Activated naive CD8-positive, alpha-beta T cell treated with anti-CD3 and anti-CD28 coated beads for 36 hours (primary cell): Measurements from ENCODE around the gene S100A2. TPM values are rescaled to one million over a fixed set of nuclear protein-coding genes. Genes with fewer than 3 reads are reported as not detected.
A peak's percentile ranks its signal among the peaks of the same experiment; 100 is the strongest.
"Not testable (repeated sequence)": the region's sequence is repeated elsewhere in the genome, so short reads cannot be mapped to it uniquely, and the experiment has no call there.

Source experiments
- DNase-seq: peaks from one replicate; pipeline ENCODE4 v3.0.0; 2021
- H3K27ac Mint-ChIP-seq: one replicate; pipeline ENCODE4 v1.8.0; 2022; ENCODE audit warnings: mild to moderate bottlenecking, moderate library complexity, mixed read lengths
- H3K27me3 Mint-ChIP-seq: one replicate; pipeline ENCODE4 v1.8.0; 2022; ENCODE audit warnings: mild to moderate bottlenecking, mixed read lengths
- H3K36me3 Mint-ChIP-seq: one replicate; pipeline ENCODE4 v1.8.0; 2021; ENCODE audit warnings: mild to moderate bottlenecking, mixed read lengths
- H3K4me1 Mint-ChIP-seq: one replicate; pipeline ENCODE4 v1.8.0; 2021; ENCODE audit warnings: mixed read lengths
- H3K4me3 Mint-ChIP-seq: one replicate; pipeline ENCODE4 v1.8.0; 2022; ENCODE audit warnings: mild to moderate bottlenecking, moderate library complexity, mixed read lengths
- H3K9me3 Mint-ChIP-seq: one replicate; pipeline ENCODE4 v1.8.0; 2022; ENCODE audit warnings: mixed read lengths
- total RNA-seq, 2 experiments: library from RNA; stranded (reverse); gene quantifications; one replicate each; pipeline ENCODE4 v1.2.3, GENCODE V29; 2021

S100A2 gene
- total RNA-seq, 2 experiments from 2014 or later = 0.60 TPM; not detected in 1

DNA sequence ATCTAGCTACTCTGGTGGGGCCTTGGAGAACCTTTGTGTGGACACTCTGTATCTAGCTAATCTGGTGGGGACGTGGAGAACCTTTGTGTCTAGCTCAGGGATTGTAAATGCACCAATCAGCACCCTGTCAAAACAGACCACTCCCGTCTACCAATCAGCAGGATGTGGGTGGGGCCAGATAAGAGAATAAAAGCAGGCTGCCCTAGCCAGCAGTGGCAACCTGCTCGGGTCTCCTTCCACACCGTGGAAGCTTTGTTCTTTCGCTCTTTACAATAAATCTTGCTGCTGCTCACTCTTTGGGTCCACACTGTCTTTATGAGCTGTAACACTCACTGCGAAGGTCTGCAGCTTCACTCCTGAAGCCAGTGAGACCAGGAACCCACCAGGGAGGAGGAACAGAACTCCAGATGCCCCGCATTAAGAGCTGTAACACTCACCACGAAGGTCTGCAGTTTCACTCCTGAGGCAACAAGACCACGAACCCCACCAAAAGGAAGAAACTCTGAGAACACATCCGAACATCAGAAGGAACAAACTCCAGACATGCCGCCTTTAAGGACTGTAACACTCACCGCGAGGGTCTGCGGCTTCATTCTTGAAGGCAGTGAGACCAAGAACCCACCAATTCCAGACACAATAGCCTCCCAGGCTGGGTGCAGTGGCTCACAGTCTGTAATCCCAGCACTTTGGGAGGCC, 43.1 kb downstream of the S100A2 start:
- peak overlapping the region; percentile 77 for H3K27ac Mint-ChIP-seq
- H3K27me3 Mint-ChIP-seq, DNase-seq, H3K9me3 Mint-ChIP-seq, H3K36me3 Mint-ChIP-seq: not testable (repeated sequence)
- H3K4me1 Mint-ChIP-seq = peaks cover 11% of the 10 kb centered on the region
- H3K4me3 Mint-ChIP-seq = peak overlapping the region; percentile 59

DNA sequence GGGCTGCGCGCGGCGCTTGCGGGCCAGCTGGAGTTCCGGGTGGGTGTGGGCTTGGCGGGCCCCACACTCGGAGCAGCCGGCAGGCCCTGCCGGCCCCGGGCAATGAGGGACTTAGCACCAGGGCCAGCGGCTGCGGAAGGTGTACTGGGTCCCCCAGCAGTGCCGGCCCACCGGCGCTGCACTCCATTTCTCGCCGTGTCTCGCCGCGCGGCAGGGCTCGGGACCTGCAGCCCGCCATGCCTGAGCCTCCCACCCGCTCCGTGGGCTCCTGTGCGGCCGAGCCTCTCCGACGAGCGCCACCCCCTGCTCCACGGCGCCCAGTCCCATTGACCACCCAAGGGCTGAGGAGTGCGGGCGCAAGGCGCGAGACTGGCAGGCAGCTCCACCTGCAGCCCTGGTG, 43.8 kb downstream of the S100A2 start:
- DNase-seq, H3K9me3 Mint-ChIP-seq, H3K27ac Mint-ChIP-seq, H3K4me3 Mint-ChIP-seq, H3K36me3 Mint-ChIP-seq, H3K27me3 Mint-ChIP-seq: not testable (repeated sequence)
- H3K4me1 Mint-ChIP-seq = peaks cover 11% of the 10 kb centered on the region

DNA sequence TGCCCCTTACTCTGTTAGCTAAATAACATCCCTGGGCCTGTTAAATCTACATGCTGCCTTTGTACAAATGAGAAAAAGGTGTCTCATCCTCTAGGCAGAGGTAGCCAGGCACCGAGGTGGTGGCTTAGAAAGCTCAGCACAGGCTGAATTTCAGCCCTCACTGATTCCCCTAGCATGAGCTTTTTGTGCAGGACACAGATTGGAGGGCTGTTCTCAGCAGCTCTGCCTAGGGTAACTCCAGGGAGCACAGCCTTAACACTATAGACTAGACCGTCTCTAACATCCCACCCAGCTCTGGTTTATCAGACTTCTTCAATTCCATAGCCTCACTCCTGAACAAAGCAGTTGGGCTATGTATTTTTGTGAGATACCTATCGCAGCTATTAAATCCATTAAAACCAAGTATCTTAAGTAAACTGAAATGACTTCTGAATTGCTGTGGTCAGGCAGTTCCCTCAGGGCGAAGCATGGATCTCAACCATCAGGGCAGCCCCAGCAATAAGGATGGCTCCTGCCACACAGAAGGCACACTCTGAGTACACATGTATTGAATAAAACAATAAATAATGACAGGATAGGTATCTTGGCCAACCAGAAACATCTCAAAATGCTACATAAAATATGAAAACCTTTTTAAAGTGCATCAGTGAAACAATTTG, 44.7 kb downstream of the S100A2 start:
- no peak overlapping the region for H3K4me3 Mint-ChIP-seq
- no peak for DNase-seq
- H3K9me3 Mint-ChIP-seq = no peaks in the 10 kb centered on the region
- no peaks in the 10 kb centered on the region for H3K27me3 Mint-ChIP-seq
- H3K36me3 Mint-ChIP-seq = no peaks in the 10 kb centered on the region
- H3K27ac Mint-ChIP-seq = no peak overlapping the region
- H3K4me1 Mint-ChIP-seq = peaks cover 11% of the 10 kb centered on the region

DNA sequence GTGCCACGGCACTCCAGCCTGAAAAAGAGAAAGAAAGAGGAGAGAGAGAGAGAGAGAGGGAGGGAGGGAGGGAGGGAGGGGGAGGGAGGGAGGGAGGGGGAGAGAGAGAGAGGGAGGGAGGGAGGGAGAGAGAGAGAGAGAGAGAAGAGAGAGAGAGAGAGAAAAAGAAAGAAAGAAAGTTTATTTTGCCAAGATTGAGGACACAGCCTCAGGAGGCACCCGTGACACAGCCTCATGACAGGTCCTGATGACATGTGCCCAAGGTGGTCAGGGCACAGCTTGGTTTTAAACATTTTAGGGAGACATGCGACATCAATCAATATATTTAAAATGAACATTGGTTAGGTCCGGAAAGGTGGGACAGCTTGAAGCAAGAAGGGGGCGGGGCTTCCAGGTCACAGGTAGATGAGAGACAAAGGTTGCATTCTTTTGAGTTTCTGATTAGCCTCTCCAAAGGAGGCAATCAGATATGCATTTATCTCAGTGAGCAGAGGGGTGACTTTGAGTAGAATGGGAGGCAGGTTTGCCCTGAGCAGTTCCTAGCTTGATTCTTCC, 45.4 kb downstream of the S100A2 start:
- H3K27ac Mint-ChIP-seq, H3K4me3 Mint-ChIP-seq, DNase-seq, H3K27me3 Mint-ChIP-seq, H3K9me3 Mint-ChIP-seq, H3K36me3 Mint-ChIP-seq: not testable (repeated sequence)
- H3K4me1 Mint-ChIP-seq = peaks cover 11% of the 10 kb centered on the region

DNA sequence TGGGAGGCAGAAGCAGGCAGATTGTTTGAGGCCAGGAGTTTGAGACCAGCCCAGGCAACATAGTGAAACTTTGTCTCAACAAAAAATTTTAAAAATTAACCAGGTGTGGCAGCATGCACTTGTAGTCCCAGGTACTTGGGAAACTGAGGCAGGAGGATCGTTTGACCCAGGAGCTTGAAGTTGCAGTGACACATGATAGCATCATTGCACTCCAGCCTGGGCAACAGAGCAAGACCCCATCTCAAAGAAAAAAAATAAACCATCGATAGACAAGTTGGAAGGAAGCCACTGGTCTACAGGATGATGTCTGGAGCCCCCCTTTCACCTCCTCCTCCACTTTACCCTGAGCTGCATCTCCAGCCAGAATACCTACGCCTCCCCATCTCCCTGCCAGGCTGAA, 46.4 kb downstream of the S100A2 start:
- H3K27me3 Mint-ChIP-seq = no peaks in the 10 kb centered on the region
- H3K4me1 Mint-ChIP-seq = peaks cover 11% of the 10 kb centered on the region

DNA sequence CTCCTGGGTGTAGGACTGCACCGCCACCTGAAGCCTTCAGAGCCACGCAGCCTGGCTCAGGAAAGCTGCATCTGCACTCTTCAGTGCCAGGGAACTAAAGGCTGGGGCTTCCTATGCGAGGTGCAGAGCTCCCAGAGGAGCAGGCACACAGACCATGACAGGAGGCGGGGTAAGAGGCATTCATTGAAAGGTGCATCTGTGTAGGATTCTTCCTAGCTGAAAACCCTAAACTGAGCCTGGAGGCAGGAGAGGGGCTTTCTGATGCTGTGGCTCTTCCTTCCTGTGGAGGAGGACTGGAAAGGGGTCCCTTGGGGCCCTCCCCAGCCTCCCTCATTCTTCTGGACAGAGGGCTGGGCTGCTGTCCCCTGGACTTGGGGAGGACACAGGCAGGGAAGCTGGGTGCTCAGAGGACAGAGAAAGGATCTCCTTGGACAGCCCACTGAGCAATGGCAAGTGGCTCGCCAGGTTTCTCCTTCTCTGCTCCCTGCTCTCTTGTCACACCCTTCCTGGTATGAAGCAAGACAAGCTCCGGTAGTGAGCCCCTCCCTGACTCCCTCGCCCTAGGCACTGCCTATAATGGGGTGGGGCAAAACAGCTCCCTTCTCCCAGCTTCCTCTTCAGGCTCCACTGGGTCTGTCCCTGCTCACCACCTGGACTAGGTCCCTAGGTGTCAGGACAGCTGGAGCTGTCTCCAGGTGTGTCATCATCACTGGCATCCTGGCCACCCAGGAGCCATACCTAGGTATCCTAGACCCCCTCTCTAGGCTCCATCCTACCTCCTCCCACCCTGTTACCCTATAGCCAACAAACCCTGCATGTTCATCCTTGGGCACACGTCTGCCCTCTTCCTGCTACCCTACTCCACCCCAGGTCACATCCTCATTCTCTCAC, 49.9 kb downstream of the S100A2 start:
- Mint-ChIP-seq H3K4me1 (peaks cover 13% of the 10 kb centered on the region), H3K9me3 (no peaks in the 10 kb centered on the region), H3K36me3 (no peaks in the 10 kb centered on the region), H3K27ac (no peak overlapping the region), H3K4me3 (no peak overlapping the region), H3K27me3 (no peaks in the 10 kb centered on the region)
- DNase-seq = no peak

More for the DNA sequence above, 46.4 kb downstream of the S100A2 start:
- Mint-ChIP-seq H3K9me3 (no peaks in the 10 kb centered on the region), H3K27ac (no peak overlapping the region), H3K36me3 (no peaks in the 10 kb centered on the region), H3K4me3 (no peak overlapping the region)
- no peak for DNase-seq

DNA sequence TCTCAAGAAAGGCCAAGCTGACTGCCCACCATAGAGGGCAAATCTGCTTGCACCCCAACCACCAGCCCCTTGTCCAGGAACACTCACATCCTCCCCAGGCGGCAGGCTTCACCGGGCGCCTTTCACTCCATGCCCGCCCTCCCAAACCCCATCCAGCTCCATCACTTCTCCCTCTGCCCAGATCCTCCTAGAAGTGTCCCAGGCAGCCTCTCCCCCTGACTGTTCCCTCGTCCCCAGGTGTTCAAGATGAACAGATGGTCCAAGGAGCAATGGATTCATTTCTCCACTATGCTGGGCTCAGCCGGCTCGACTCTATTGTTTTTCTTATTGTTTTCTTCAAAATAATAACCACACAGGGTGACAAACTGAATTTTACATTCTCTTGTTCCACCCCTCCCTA, 52.0 kb downstream of the S100A2 start:
- no peaks in the 10 kb centered on the region for H3K36me3 Mint-ChIP-seq
- no peaks in the 10 kb centered on the region for H3K9me3 Mint-ChIP-seq
- no peak overlapping the region for H3K4me3 Mint-ChIP-seq
- H3K27ac Mint-ChIP-seq = peak overlapping the region; percentile 27
- no peaks in the 10 kb centered on the region for H3K27me3 Mint-ChIP-seq
- DNase-seq = no peak
- H3K4me1 Mint-ChIP-seq = peaks cover 13% of the 10 kb centered on the region

DNA sequence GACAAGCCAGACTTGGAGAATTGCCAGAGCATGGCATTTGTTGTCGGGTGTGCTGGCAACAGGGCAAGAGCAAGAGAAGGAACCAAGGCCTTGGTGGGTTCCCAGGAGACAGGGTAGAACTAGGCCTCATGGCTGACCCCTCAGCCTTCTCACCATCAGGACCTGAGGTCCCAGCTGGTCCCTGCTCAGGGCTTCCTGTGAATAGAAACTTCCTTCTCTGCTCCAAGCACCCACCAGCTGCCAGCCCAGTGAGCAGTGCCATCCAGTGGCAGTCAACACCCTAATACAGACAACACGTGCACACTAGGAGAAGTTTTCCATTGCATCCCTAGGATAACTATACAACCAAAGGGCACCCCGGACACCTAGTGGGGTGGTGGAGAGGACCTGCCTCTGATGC, 52.6 kb downstream of the S100A2 start:
- Mint-ChIP-seq H3K4me3 (no peak overlapping the region), H3K36me3 (no peaks in the 10 kb centered on the region), H3K4me1 (peaks cover 10% of the 10 kb centered on the region), H3K27me3 (no peaks in the 10 kb centered on the region), H3K9me3 (no peaks in the 10 kb centered on the region), H3K27ac (no peak overlapping the region)
- no peak for DNase-seq

Other genes with a start within 250 kb of the S100A2 start
- gene PGLYRP4, start 217.0 kb downstream of the S100A2 start, total RNA-seq = not detected
- gene S100A9, start 208.0 kb downstream of the S100A2 start, total RNA-seq = not detected
- not detected for gene S100A12, start 190.2 kb downstream of the S100A2 start, total RNA-seq
- not detected for gene S100A8, start 174.8 kb downstream of the S100A2 start, total RNA-seq
- gene S100A7A, start 149.3 kb downstream of the S100A2 start, total RNA-seq = not detected
- gene S100A7, start 105.2 kb downstream of the S100A2 start, total RNA-seq = not detected
- 100 to 1,000 TPM; 144 to 155 TPM for gene S100A6, start 29.9 kb downstream of the S100A2 start, total RNA-seq
- gene S100A5, start 24.9 kb downstream of the S100A2 start, total RNA-seq = 1 to 10 TPM; 1.2 to 1.6 TPM
- 10 to 100 TPM; 44.7 to 44.9 TPM for gene S100A4, start 20.0 kb downstream of the S100A2 start, total RNA-seq
- gene S100A3, start 16.6 kb downstream of the S100A2 start, total RNA-seq = not detected
- gene S100A16, start 47.3 kb upstream of the S100A2 start, total RNA-seq = not detected
- not detected for gene S100A14, start 50.5 kb upstream of the S100A2 start, total RNA-seq
- 1 to 10 TPM; 5.7 to 5.9 TPM for gene S100A13, start 61.7 kb upstream of the S100A2 start, total RNA-seq
- gene S100A1, start 62.6 kb upstream of the S100A2 start, total RNA-seq = not detected
- 10 to 100 TPM; 94.3 to 98.1 TPM for gene CHTOP, start 68.2 kb upstream of the S100A2 start, total RNA-seq
- gene SNAPIN, start 92.9 kb upstream of the S100A2 start, total RNA-seq = 10 to 100 TPM; 32.9 to 34.7 TPM
- 100 to 1,000 TPM; 419 to 431 TPM for gene ILF2, start 105.1 kb upstream of the S100A2 start, total RNA-seq
- under 1 TPM in 1 of 2 experiments, not detected in 1; 0.06 TPM for gene NPR1, start 112.8 kb upstream of the S100A2 start, total RNA-seq
- gene INTS3, start 162.2 kb upstream of the S100A2 start, total RNA-seq = 10 to 100 TPM; 47.9 to 48.0 TPM
- 1 to 10 TPM; 6.4 to 6.9 TPM for gene SLC27A3, start 209.6 kb upstream of the S100A2 start, total RNA-seq